Epithelial cell of proximal tubule (primary cell): ENCODE results near the gene MARCHF10. TPM values are rescaled to one million over a fixed set of nuclear protein-coding genes. Genes with fewer than 3 reads are reported as not detected.
A peak's percentile ranks its signal among the peaks of the same experiment; 100 is the strongest.

Experiments used
- DNase-seq: peaks from one replicate; pipeline ENCODE4 v3.0.0-alpha.2; 2011; ENCODE audit warnings: low read depth
- H3K4me3 ChIP-seq: 2 replicates; pipeline ENCODE4 v1.5.1; 2011; ENCODE audit warnings: low read depth, mild to moderate bottlenecking, low read length
- CTCF ChIP-seq: conservative IDR thresholded peaks from 2 replicates; pipeline ENCODE4 v1.5.1; 2012; ENCODE audit warnings: low read depth, mild to moderate bottlenecking, low read length
- total RNA-seq: library from RNA; depleted of rRNA; stranded (reverse); fragments of >200 nt; gene quantifications from 2 replicates; pipeline ENCODE4 v1.2.3, GENCODE V29; 2015

Gene MARCHF10
- total RNA-seq, 1 donor from 2014 or later, result 4.8 TPM

- no peak for TF ChIP-seq CTCF
- no peak overlapping the region for H3K4me3 ChIP-seq
- DNase-seq, result no peak
These were observed 27.2 kb downstream of the MARCHF10 start for GRCh38 chr17:62780951-62781350.

- no peak for DNase-seq
- TF ChIP-seq CTCF, result peak; percentile 24
- no peak overlapping the region for H3K4me3 ChIP-seq
These were observed 27.8 kb downstream of the MARCHF10 start for GRCh38 chr17:62780269-62780668.

GRCh38 chr17:62778990-62779681, 29.0 kb downstream of the MARCHF10 start:
- H3K4me3 ChIP-seq, result peak overlapping the region; percentile 18
- no peak for TF ChIP-seq CTCF

GRCh38 chr17:62775876-62776275, 32.2 kb downstream of the MARCHF10 start:
- H3K4me3 ChIP-seq, result no peak overlapping the region
- TF ChIP-seq CTCF, result no peak
- DNase-seq, result no peak

More at GRCh38 chr17:62778990-62779681, 29.0 kb downstream of the MARCHF10 start:
- no peak for DNase-seq

GRCh38 chr17:62774338-62774737, 33.8 kb downstream of the MARCHF10 start:
- no peak for TF ChIP-seq CTCF
- no peak overlapping the region for H3K4me3 ChIP-seq
- DNase-seq, result no peak

GRCh38 chr17:62767997-62768396, 40.1 kb downstream of the MARCHF10 start:
- no peak overlapping the region for H3K4me3 ChIP-seq
- DNase-seq, result no peak
- no peak for TF ChIP-seq CTCF

- no peak for TF ChIP-seq CTCF
- no peak for DNase-seq
- no peak overlapping the region for H3K4me3 ChIP-seq
These were observed 42.8 kb downstream of the MARCHF10 start for GRCh38 chr17:62765351-62765750.
